ENCODE results near the gene CARTPT.

Gene CARTPT

GRCh38 chr5:71737931-71738539, 19.0 kb downstream of the CARTPT start:
- no peak for DNase-seq

- DNase-seq: no peak
These were observed 19.7 kb downstream of the CARTPT start for GRCh38 chr5:71738662-71739361.

DNA sequence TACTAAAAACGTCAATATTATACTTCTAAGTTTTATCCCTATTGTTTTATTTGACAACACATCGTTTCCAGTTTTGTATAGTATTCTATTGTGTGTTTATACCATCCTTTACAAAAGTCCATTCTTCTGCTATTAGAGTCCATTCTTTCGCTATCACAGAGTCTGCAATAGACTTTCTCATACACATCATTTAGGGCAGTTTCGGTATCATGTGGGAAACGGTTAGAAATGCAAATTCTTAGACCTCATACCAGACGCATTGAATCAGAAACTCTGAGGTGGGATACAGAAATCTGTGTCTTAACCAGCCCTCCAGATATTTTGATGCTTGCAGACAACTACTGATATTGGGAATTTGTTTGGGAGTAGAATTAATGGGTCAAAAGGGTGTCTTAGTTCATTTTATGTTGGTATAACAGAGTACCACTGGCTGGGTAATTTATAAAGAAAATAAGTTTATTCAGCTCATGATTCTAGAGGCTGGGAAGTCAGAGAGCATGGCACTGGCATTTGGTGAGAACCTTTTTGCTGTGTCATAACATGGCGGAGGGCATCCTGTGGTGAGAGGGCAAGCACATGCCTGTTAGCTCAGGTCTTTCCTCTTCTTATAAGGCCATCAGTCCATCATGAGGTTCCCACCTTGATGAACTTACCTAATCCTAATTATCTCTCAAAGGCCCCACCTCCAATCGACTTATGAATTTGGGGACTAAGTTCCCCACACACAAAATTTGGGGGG, 21.1 kb downstream of the CARTPT start:
- DNase-seq: no peak

GRCh38 chr5:71743155-71743554, 24.1 kb downstream of the CARTPT start:
- no peak for DNase-seq

DNA sequence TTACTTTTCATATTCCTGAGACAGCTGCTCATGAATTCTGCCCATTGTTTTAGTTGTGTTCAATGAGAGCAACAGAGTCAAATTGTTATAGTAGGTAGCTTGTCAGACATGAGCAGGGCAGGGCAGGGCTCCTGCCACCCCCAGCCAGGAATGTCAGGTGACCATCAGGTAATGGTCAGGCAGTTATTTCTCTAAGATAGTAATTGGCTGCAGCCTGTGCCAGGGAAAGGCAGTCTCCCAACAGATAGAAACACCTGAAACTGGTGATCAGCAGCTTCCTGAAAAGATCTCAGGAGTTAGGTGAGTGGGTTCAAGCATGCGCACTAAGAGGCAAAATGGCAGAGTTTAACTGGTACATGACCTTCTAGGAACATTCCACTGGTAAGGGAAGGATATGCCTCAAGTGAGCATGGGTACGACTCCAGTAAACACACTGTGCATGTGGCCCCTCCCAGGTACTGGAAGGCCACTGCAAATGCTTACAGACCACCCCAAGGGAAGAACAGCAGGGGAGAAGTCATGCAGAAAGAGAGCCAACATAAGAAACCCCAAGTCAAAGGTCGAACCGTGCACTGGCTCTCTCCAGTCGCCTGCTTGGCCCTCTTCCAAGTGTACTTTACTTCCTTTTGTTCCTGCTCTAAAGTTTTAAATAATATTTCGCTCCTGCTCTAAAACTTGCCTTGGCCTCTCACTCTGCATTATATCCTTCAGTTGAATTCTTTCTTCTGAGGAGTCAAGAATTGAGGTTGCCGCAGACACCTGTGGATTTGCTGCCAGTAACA, 25.1 kb downstream of the CARTPT start:
- no peak for DNase-seq

DNA sequence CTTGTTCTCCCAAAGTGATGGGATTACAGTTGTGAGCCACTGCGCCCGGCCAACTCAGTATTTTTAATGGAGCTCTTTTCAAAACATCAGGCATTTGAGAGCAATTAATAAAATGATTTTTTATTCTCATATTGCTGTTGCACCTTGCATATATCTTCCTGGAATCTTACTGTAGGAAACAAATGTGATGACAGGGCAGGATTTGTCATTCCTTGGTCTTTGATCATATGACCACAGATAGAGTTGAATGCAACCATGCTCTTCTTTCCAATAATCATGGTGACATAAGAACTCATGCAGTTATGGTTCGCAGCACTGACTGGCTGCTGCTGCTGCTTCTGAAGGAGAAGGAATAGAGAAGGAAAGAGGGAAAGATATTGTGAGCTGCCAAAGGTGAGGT, 28.1 kb downstream of the CARTPT start:
- no peak for DNase-seq

GRCh38 chr5:71748360-71748759, 29.3 kb downstream of the CARTPT start:
- DNase-seq: peak in 6 of 56 donors; percentile 1 to 23 (median 2)

DNA sequence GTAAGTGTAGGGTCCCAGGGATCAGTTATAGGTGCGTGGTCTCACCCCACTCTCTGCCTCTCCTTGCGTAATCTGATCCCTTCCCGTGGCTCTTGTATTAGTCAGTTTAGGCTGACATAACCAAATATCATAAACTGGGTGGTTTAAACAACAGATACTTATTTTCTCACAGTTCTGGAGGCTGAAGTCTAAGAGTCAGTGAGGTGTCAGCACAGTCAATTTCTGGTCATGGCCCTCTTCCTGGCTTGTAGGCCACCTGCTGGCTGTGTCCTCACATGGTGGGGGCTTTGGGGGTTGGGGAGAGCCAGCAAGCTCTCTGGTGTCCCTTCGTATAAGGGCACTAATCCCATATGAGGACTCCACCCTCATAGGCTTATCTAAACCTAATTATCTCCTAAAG, 32.3 kb downstream of the CARTPT start:
- DNase-seq: no peak

DNA sequence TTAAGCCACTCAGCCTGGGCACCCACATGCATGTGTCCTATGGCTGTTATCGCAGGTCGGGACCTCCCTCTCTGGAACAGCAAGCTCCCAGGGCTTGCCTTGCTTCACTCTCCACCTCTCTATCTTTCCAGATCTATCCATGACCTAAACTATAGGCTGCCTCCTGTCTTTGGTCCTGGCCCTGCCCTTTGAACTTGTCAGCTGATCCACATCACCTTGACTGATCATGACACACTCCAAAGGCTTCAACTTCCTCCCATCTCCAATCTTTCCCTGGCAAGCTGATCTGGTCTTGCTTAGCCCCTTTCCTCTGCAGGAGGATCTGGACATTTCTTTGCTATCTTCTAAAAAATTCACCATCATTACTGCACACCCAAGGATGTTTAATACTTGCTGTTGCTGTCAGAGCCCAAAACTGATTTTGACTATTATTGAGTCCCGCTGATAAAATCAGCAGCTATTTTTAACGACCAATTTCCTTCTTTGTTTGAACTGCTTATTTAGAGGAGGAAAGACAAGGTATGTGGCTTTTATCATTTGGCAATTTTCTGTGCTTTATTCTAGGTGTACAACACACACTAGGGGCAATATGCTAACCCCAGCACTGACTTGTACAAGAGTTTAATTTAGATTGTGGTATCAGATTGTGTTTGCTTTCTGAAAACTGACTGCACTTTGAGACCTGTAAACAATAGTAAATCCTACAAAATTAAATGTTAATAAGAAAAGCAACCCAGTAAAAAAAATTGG, 33.5 kb downstream of the CARTPT start:
- no peak for DNase-seq

- DNase-seq: peak in 48 of 56 donors; percentile 4 to 74 (median 36)
These were observed 38.8 kb downstream of the CARTPT start for GRCh38 chr5:71757590-71758543.

DNA sequence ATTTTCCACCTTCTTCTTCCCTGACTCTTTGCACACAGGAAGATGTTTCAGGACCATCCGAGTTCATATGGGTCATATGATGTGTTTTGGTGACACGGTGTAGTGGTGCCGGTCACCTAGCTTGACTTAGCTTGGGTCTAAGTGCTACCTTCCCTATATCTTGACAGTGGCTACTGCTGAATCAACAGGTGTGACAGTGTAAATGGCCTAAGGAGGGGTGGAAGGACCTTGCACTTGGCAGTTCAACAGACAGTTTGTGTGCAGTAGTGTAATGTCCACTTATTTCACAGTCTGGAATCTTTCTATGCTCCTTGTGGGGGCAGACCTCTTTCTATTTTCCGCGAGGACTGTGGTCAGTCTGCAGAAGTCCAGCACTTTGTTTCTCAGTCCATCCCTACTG, 43.8 kb downstream of the CARTPT start:
- no peak for DNase-seq

- no peak for DNase-seq
These were observed 48.6 kb downstream of the CARTPT start for GRCh38 chr5:71767661-71768060.

- no peak for DNase-seq
These were observed 50.2 kb downstream of the CARTPT start for GRCh38 chr5:71769287-71769686.

DNA sequence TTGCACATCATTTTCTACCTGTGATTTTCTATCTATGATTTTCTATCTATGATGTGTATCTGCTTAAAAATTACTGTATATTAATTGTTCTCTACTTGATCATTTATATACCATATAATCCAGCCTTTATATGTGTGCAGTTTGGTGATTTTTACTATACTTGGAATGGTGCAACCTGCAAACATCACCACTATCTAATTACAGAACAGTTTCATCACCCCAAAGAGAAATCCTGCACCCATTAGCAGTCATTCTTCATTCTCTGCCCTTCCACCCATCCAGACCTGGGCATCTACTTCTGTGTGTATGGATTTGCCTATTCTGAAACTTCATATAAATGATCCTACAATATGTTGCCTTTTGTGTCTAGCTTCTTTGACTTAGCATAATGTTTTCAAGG, 51.3 kb downstream of the CARTPT start:
- DNase-seq: no peak
